NCI-H446 (cell line): ENCODE results near the gene ATXN7L1.
A peak's percentile ranks its signal among the peaks of the same experiment; 100 is the strongest.

Experiments
- DNase-seq, 2 experiments: peaks; one replicate each; lab custom pipeline; 2025; lab: John Stamatoyannopoulos, UW

ATXN7L1 gene

GRCh38 chr7:105675934-105676371 is 200.4 kb downstream of the ATXN7L1 start:
- DNase-seq: no peak

- no peak for DNase-seq
Measured at GRCh38 chr7:105674200-105674920, 202.0 kb downstream of the ATXN7L1 start.

- peak in 1 of 2 experiments; percentile 80 for DNase-seq
Measured at GRCh38 chr7:105673367-105674084, 202.9 kb downstream of the ATXN7L1 start.

- DNase-seq: no peak
Measured at GRCh38 chr7:105672801-105673200, 203.6 kb downstream of the ATXN7L1 start.

GRCh38 chr7:105666324-105666723 is 210.1 kb downstream of the ATXN7L1 start:
- no peak for DNase-seq

- no peak for DNase-seq
Measured at GRCh38 chr7:105665684-105666083, 210.7 kb downstream of the ATXN7L1 start.

GRCh38 chr7:105664816-105665525 is 211.4 kb downstream of the ATXN7L1 start:
- DNase-seq: peak in 1 of 2 experiments; percentile 53

- DNase-seq: no peak
Measured at GRCh38 chr7:105662998-105663397, 213.4 kb downstream of the ATXN7L1 start.

GRCh38 chr7:105661625-105662024 is 214.8 kb downstream of the ATXN7L1 start:
- no peak for DNase-seq

- DNase-seq: peak in 1 of 2 experiments; percentile 43
Measured at GRCh38 chr7:105656922-105657521, 219.4 kb downstream of the ATXN7L1 start.

- peak in 1 of 2 experiments; percentile 81 for DNase-seq
Measured at GRCh38 chr7:105655500-105656380, 220.7 kb downstream of the ATXN7L1 start.

GRCh38 chr7:105655067-105655466 is 221.3 kb downstream of the ATXN7L1 start:
- no peak for DNase-seq

- no peak for DNase-seq
Measured at GRCh38 chr7:105654095-105654686, 222.2 kb downstream of the ATXN7L1 start.

GRCh38 chr7:105653441-105654005 is 222.9 kb downstream of the ATXN7L1 start:
- DNase-seq: no peak

GRCh38 chr7:105652359-105652993 is 223.9 kb downstream of the ATXN7L1 start:
- peak; percentile 43 to 68 for DNase-seq

- no peak for DNase-seq
Measured at GRCh38 chr7:105651798-105652197, 224.6 kb downstream of the ATXN7L1 start.

- DNase-seq: no peak
Measured at GRCh38 chr7:105650382-105650970, 225.9 kb downstream of the ATXN7L1 start.

- DNase-seq: peak in 1 of 2 experiments; percentile 54
Measured at GRCh38 chr7:105649727-105650381, 226.5 kb downstream of the ATXN7L1 start.
